HCT116 (cell line): ENCODE data around the gene HDAC5. TPM values are rescaled to one million over a fixed set of nuclear protein-coding genes. Genes with fewer than 3 reads are reported as not detected.

Experiments
- ATAC-seq: fragments of 200-7000 bp; cut with Tn5 transposase; 2 replicates; pipeline ENCODE4 v1.9.1; 2020; ENCODE audit warnings: mild to moderate bottlenecking, moderate library complexity
- BruUV-seq: library from RNA; stranded (reverse); fragments of 400-500 nt; replicated peaks from 2 replicates; lab custom pipeline; 2021; lab: Mats Ljungman, UMichigan
- CTCF ChIA-PET: fragments of 300-600 bp; sonication (Branson Sonifier 250); formaldehyde crosslinking; loops from one replicate; lab custom pipeline; 2021; ENCODE audit warnings: antibody characterized with exemption; lab: Charles Lee
- POLR2A ChIA-PET: fragments of 300-600, 350-600 bp; sonication (Branson Sonifier 250); formaldehyde crosslinking; loops from one replicate; lab custom pipeline; 2021; ENCODE audit warnings: antibody characterized with exemption; lab: Charles Lee
- RAD21 ChIA-PET, 2 experiments: fragments of 300-600 bp; sonication (Branson Sonifier 250); formaldehyde crosslinking; loops; one replicate each; lab custom pipeline; 2023; ENCODE audit warnings: low total read pairs in 2 of 2; ENCODE audit not compliant: uncharacterized antibody in 2 of 2, unreplicated experiment in 2 of 2, low non-redundant PET in 1 of 2; lab: Charles Lee
- DNase-seq: peaks from one replicate; pipeline ENCODE4 v3.0.0-alpha.2; 2010; ENCODE audit warnings: low read depth, low spot score
- H2AFZ ChIP-seq: fragments of 200-600 bp; shearing (Covaris generic), sonication (generic); 2 replicates; pipeline ENCODE4 v1.6.1; 2017; ENCODE audit warnings: low read depth, mixed run types, mixed read lengths, antibody characterized with exemption, low read length; ENCODE audit not compliant: poor library complexity, severe bottlenecking
- H3K27ac ChIP-seq: 2 replicates; pipeline ENCODE4 v1.5.1; 2012; ENCODE audit warnings: low read depth, low read length
- H3K27me3 ChIP-seq: fragments of 200-600 bp; sonication (generic); 2 replicates; pipeline ENCODE4 v1.6.1; 2016; ENCODE audit warnings: mixed run types, low read length, mixed read lengths; ENCODE audit not compliant: insufficient read depth
- H3K36me3 ChIP-seq, 2 experiments: fragments of 200-500 bp in 1 of 2; fragments of 200-600 bp in 1 of 2; sonication (Bioruptor generic) in 1 of 2; sonication (generic) in 1 of 2; 2 replicates each; pipeline versions ENCODE4 v1.5.1 to v1.6.1; 2014 to 2016; ENCODE audit warnings: low read length in 2 of 2, inconsistent platforms in 1 of 2, mixed read lengths in 1 of 2, mixed run types in 1 of 2; ENCODE audit not compliant: insufficient read depth in 2 of 2, control insufficient read depth in 1 of 2
- H3K4me1 ChIP-seq, 2 experiments: fragments of 200-600 bp in 1 of 2; sonication (generic) in 1 of 2; 2 replicates each; pipeline versions ENCODE4 v1.5.1 to v1.6.1; 2012 to 2017; ENCODE audit warnings: low read length in 2 of 2, inconsistent platforms in 1 of 2, mild to moderate bottlenecking in 1 of 2, mixed read lengths in 1 of 2, mixed run types in 1 of 2, moderate library complexity in 1 of 2; ENCODE audit not compliant: insufficient read depth in 2 of 2, control insufficient read depth in 1 of 2
- H3K4me2 ChIP-seq: fragments of 200-600 bp; sonication (generic); 2 replicates; pipeline ENCODE4 v1.6.1; 2017; ENCODE audit warnings: mixed run types, low read length, mixed read lengths
- H3K4me3 ChIP-seq, 2 experiments: fragments of 200-600 bp in 1 of 2; sonication (generic) in 1 of 2; replicated peaks in 1 of 2; 2 replicates each; pipeline ENCODE4 v1.5.1; 2011 to 2016; ENCODE audit warnings: low read length in 2 of 2, control low read depth in 1 of 2, low read depth in 1 of 2, mild to moderate bottlenecking in 1 of 2, mixed read lengths in 1 of 2, mixed run types in 1 of 2
- H3K79me2 ChIP-seq: fragments of 200-600 bp; sonication (generic); 2 replicates; pipeline ENCODE4 v1.6.1; 2017; ENCODE audit warnings: mild to moderate bottlenecking, mixed run types, low read length, moderate library complexity, mixed read lengths; ENCODE audit not compliant: insufficient read depth
- H3K9ac ChIP-seq: fragments of 200-600 bp; sonication (generic); 2 replicates; pipeline ENCODE4 v1.6.1; 2016; ENCODE audit warnings: low read length, mixed read lengths
- H3K9me2 ChIP-seq: fragments of 200-600 bp; sonication (generic), shearing (Covaris generic); 2 replicates; pipeline ENCODE4 v1.6.1; 2017; ENCODE audit warnings: mixed run types, mild to moderate bottlenecking, moderate library complexity; ENCODE audit not compliant: insufficient read depth
- H3K9me3 ChIP-seq, 2 experiments: fragments of 200-500 bp in 1 of 2; fragments of 200-600 bp in 1 of 2; sonication (Bioruptor generic) in 1 of 2; sonication (generic) in 1 of 2; 2 replicates each; pipeline ENCODE4 v1.6.1; 2014 to 2017; ENCODE audit warnings: low read length in 2 of 2, mixed read lengths in 2 of 2, inconsistent platforms in 1 of 2, low read depth in 1 of 2, mild to moderate bottlenecking in 1 of 2, mixed run types in 1 of 2, moderate library complexity in 1 of 2; ENCODE audit not compliant: control insufficient read depth in 1 of 2, insufficient read depth in 1 of 2
- H4K20me1 ChIP-seq: fragments of 200-600 bp; sonication (generic), shearing (Covaris generic); 2 replicates; pipeline ENCODE4 v1.6.1; 2017; ENCODE audit warnings: mixed run types, mild to moderate bottlenecking, moderate library complexity; ENCODE audit not compliant: insufficient read depth
- CBX3 ChIP-seq: IDR thresholded peaks from 2 replicates; pipeline ENCODE4 v1.6.1; 2012; ENCODE audit warnings: low read depth
- CEBPB ChIP-seq: IDR thresholded peaks from 2 replicates; pipeline ENCODE4 v1.6.1; 2012; ENCODE audit warnings: low read depth
- CTCF ChIP-seq, 3 experiments: fragments of 200-600 bp in 1 of 3; sonication (generic) in 1 of 3; IDR thresholded peaks in 2 of 3; conservative IDR thresholded peaks in 1 of 3; 2 replicates each; pipeline ENCODE4 v1.5.1; 2012 to 2017; ENCODE audit warnings: low read depth in 2 of 3, low read length in 2 of 3, antibody characterized with exemption in 1 of 3, borderline replicate concordance in 1 of 3, control low read depth in 1 of 3, mild to moderate bottlenecking in 1 of 3, mixed read lengths in 1 of 3, mixed run types in 1 of 3, moderate library complexity in 1 of 3; ENCODE audit not compliant: insufficient read depth in 1 of 3
- JUND ChIP-seq: IDR thresholded peaks from 2 replicates; pipeline ENCODE4 v1.6.1; 2012
- POLR2AphosphoS5 ChIP-seq: IDR thresholded peaks from 2 replicates; pipeline ENCODE4 v1.6.1; 2011; ENCODE audit warnings: mild to moderate bottlenecking, low read depth, low read length, moderate library complexity
- SP1 ChIP-seq: IDR thresholded peaks from 2 replicates; pipeline ENCODE4 v1.6.1; 2012; ENCODE audit warnings: low read depth
- TCF7L2 ChIP-seq: IDR thresholded peaks from 2 replicates; pipeline ENCODE4 v1.7.0; 2011; ENCODE audit warnings: borderline replicate concordance, inconsistent platforms; ENCODE audit not compliant: insufficient read depth, insufficient read length; ENCODE audit errors: extremely low read depth
- YY1 ChIP-seq: IDR thresholded peaks from 2 replicates; pipeline ENCODE4 v1.6.1; 2011; ENCODE audit warnings: low read length, low read depth, moderate library complexity, mild to moderate bottlenecking; ENCODE audit not compliant: insufficient replicate concordance; ENCODE audit errors: extremely low read depth
- ZBTB33 ChIP-seq: IDR thresholded peaks from 2 replicates; pipeline ENCODE4 v1.6.1; 2011; ENCODE audit warnings: mild to moderate bottlenecking, low read length, moderate library complexity; ENCODE audit not compliant: insufficient replicate concordance; ENCODE audit errors: extremely low read depth
- intact Hi-C: fragments of 100-400 bp; cut with micrococcal nuclease; formaldehyde crosslinking; loops from 2 replicates; pipeline ENCODE4 v1.10.0; 2022
- total RNA-seq: library from RNA; stranded (reverse); gene quantifications from one replicate; pipeline ENCODE4 v1.2.1, GENCODE V29; 2021; ENCODE audit not compliant: unreplicated experiment

HDAC5 gene
- total RNA-seq, 1 experiment from 2014 or later = 32.9 TPM

- H3K4me1 ChIP-seq = peaks cover 0 to 13% of the 10 kb centered on the region in 2 experiments; a peak in 2 of 4 replicates
- H4K20me1 ChIP-seq = no peaks in the 10 kb centered on the region
- H3K36me3 ChIP-seq = peaks cover 0 to 3% of the 10 kb centered on the region in 2 experiments; a peak in 1 of 4 replicates
- no peaks in the 10 kb centered on the region for H3K9me2 ChIP-seq
- ChIA-PET CTCF (no interaction called here), RAD21 (no interaction called here), POLR2A (interaction anchor here (1.1 to 1.3 kb wide), 2 partner anchors 13 to 17 kb away, joined by 3 to 4 read pairs; no protein-coding TSS in a partner anchor)
- BruUV-seq = no TSS peak
- DNase-seq (no peak), ATAC-seq (no peak)
- no peaks in the 10 kb centered on the region for H3K27me3 ChIP-seq
- TF ChIP-seq POLR2AphosphoS5 = 0 out of 2 replicates have a peak, but pooled peaks have one; percentile 6
- TF ChIP-seq CTCF (IDR thresholded peaks at IDR 0.05 in 2 of 3, conservative IDR thresholded peaks at IDR 0.05 in 1 of 3; ENCODE audit: borderline replicate concordance in 1 of 3, insufficient read depth in 1 of 3, low read depth in 2 of 3, low read length in 2 of 3) = no peak
- intact Hi-C loops = no loop called here
- H3K9ac ChIP-seq = no peak overlapping the region
- H2AFZ ChIP-seq = no peak overlapping the region
- H3K27ac ChIP-seq = no peak overlapping the region
- no peak overlapping the region for H3K4me2 ChIP-seq
- no peaks in the 10 kb centered on the region for H3K9me3 ChIP-seq
- H3K4me3 ChIP-seq = no peak overlapping the region
- no peaks in the 10 kb centered on the region for H3K79me2 ChIP-seq
These were observed 48.6 kb upstream of the HDAC5 start for GRCh38 chr17:44171931-44172455.

- H3K9ac ChIP-seq = no peak within 1 kb of the TSS
- ChIA-PET RAD21 (interaction anchor here (0.6 to 0.7 kb wide), 2 partner anchors 16 to 49 kb away, joined by 3 read pairs; partner anchors contain the start of gene TMUB2 (in 1 of the 2)), CTCF (no interaction called here), POLR2A (interaction anchor here (1.5 kb wide), 1 partner anchor 13 kb away, joined by 5 read pairs; no protein-coding TSS in a partner anchor)
- intact Hi-C loops = no loop called here
- DNase-seq (no peak), ATAC-seq (no peak)
- peaks cover 0 to 13% of the 10 kb centered on the region in 2 experiments; a peak in 2 of 4 replicates for H3K4me1 ChIP-seq
- H3K4me2 ChIP-seq = no peak within 1 kb of the TSS; the same call in 1 of the 2 replicates
- BruUV-seq = no TSS peak
- no peak within 1 kb of the TSS for H3K4me3 ChIP-seq
- H3K36me3 ChIP-seq = no peaks in the 10 kb centered on the region
- no peak within 1 kb of the TSS for H2AFZ ChIP-seq
- no peaks in the 10 kb centered on the region for H3K27me3 ChIP-seq
- no peaks in the 10 kb centered on the region for H4K20me1 ChIP-seq
- no peaks in the 10 kb centered on the region for H3K9me2 ChIP-seq
- H3K27ac ChIP-seq = no peak within 1 kb of the TSS; the same call in 1 of the 2 replicates
- H3K79me2 ChIP-seq = no peaks in the 10 kb centered on the region
- H3K9me3 ChIP-seq = no peaks in the 10 kb centered on the region
- no peak for TF ChIP-seq TCF7L2
- no peak for TF ChIP-seq CEBPB
- no peak for TF ChIP-seq CBX3
- TF ChIP-seq SP1 = no peak
- TF ChIP-seq JUND = no peak
- TF ChIP-seq ZBTB33 = no peak
- TF ChIP-seq YY1 = no peak
These were observed 47.2 kb upstream of the HDAC5 start, which contains the start of gene ASB16 for GRCh38 chr17:44170499-44171201. Gene ASB16 (plus strand): TSS chr17:44170704. CDS start chr17:44170790, 86 bp downstream.
